Measurements from ENCODE around the gene EXOSC6. TPM values are rescaled to one million over a fixed set of nuclear protein-coding genes. Genes with fewer than 3 reads are reported as not detected.
"Not testable (repeated sequence)": the region's sequence is repeated elsewhere in the genome, so short reads cannot be mapped to it uniquely, and the experiment has no call there.

EXOSC6 gene
- 28.0 and 28.7 TPM in 2 replicates for total RNA-seq

GRCh38 chr16:70251629-70252354 lies at the start of gene EXOSC6:
TSS of gene EXOSC6 (minus strand) at chr16:70251940. CDS start at chr16:70251900, 40 bp downstream.
- peak; percentile 70 for DNase-seq (ENCODE audit: low read depth)

DNA sequence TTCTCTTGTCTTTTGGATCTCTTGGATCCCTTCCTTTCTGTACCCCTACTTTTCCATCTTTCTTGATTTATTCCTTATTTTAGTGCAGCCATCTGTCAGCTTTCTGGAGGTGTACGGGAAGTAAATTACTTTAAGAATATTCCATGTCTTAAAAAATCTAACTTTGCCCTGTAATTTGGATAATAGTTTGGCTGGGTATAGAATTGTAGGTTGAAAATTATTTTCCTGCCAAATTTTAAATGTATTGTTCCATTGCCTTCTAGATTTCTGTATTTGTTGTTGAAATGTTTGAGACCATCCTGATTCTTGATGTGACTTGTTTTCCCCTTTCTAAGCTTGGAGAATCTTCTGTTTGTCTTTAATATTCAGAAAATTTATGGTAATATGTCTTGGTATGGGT lies 49.4 kb upstream of the EXOSC6 start:
- no peak for DNase-seq (ENCODE audit: low read depth)

DNA sequence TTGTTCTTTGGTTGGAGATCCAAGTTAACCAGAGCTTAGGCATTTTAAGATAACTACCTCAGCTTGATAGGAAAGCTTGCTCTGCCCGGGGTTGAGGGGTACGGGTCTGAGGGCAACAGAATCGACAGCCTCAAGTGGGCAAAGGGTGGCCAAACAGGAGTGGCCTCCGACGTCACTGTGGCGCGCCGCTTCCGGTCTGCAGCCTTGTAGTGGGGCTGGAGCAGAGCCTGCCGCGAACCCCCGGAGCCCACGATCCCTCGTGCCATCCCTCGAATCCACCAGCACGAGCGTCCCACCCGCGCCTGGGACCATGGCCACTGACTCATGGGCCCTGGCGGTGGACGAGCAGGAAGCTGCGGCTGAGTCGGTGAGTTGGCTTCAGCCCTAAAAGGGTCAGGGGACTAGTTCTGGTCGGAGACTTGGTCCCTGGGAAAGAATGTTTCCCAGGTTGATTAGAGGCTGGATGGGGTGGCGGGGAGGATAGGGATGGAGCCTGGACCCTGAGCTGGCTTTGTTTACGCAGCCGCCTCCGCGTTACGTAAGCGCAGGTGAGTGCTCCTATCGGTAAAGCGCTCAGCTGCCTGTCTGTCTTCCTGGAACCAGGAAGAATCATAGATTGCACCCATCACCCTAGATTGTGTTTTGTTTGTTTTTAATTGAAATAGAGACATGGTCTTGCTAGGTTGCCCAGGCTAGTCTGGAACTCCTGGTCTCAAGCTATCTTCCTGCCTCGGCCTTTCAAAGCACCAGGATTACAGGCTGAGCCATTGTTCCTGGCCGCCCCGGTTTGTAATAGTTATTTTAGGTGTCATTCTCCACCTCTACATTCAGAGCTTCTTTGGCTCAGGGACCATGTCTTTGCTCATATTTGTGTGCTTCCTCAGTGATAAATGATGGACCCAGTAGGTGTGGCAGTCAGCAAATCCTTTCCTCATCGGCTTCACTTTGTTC lies 47.5 kb upstream of the EXOSC6 start, which contains the start of gene DDX19B:
Gene DDX19B, plus strand, starts transcription at position 199 of the 951 bp plus-strand sequence. Its CDS starts 112 bp downstream, at position 311.
- DNase-seq (ENCODE audit: low read depth): peak; percentile 49

DNA sequence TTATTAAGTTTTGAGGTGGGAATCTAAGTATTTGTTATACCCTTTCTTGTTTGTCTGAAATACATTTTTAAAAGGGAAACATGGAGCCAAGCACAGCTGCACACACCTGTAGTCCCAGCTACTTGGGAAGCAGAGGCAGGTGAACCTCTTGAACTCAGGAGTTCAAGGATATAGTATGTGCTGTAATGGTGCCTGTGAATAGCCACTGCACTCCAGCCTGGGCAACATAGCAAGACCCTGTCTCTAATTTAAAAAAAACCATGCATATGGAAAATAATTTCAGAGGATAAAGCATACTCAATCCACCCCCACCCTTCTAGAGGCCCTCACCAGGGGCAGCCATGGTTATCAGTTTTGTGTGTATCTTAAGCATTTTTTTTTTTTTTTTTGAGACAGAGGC lies 43.9 kb upstream of the EXOSC6 start:
- no peak for DNase-seq (ENCODE audit: low read depth)

GRCh38 chr16:70294385-70295025 lies 42.8 kb upstream of the EXOSC6 start:
- DNase-seq (ENCODE audit: low read depth): no peak

- DNase-seq (ENCODE audit: low read depth): not testable (repeated sequence)
These were observed 40.4 kb upstream of the EXOSC6 start for GRCh38 chr16:70292148-70292547.

GRCh38 chr16:70290949-70291519 lies 39.3 kb upstream of the EXOSC6 start:
- DNase-seq (ENCODE audit: low read depth): no peak

- DNase-seq (ENCODE audit: low read depth): peak; percentile 98
These were observed 37.7 kb upstream of the EXOSC6 start, which contains the start of gene AARS1 for GRCh38 chr16:70289229-70290094. TSS of gene AARS1 (minus strand) at chr16:70289506. CDS start at chr16:70282763, 6,743 bp downstream.

GRCh38 chr16:70287304-70287971 lies 35.7 kb upstream of the EXOSC6 start:
- peak; percentile 21 for DNase-seq (ENCODE audit: low read depth)

GRCh38 chr16:70276392-70276791 lies 24.7 kb upstream of the EXOSC6 start:
- DNase-seq (ENCODE audit: low read depth): no peak

DNA sequence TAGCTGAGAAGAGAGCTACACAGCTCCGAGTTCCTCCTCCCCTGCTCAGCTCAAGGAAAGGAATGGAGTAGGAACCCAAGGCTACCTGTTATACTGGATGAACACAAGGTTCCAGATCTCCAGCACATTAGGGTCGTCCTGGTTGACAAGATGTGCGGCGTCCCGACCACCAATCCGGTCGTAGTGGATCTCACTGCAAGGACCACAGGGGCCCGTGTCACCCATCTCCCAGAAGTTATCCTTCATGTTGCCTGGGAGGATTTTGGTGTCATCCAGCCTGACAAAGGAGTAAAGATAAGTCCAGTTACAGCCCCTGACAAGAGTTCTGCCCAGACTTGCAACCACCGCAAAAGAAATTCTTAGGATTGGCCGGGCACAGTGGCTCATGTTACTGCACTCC lies 20.0 kb upstream of the EXOSC6 start:
- no peak for DNase-seq (ENCODE audit: low read depth)

DNA sequence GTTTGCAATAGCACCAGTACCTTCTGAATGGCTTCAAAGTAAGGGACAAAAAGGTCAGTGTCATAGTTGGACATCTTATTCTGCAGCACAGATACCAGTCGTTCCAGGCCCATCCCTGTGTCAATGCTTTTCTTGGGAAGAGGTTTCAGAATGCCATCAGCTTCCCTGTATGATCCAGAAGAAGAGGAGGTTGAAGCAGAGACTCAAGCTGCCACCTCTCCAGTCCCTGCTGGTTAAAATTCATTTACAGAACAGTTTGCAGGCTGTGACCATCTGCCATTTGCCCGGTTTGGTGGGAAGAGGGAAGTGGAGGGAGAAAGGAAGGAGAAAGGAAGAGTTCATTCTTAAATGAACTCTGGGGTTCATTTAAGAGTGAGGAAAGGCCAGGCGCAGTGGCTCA lies 18.4 kb upstream of the EXOSC6 start:
- no peak for DNase-seq (ENCODE audit: low read depth)

DNA sequence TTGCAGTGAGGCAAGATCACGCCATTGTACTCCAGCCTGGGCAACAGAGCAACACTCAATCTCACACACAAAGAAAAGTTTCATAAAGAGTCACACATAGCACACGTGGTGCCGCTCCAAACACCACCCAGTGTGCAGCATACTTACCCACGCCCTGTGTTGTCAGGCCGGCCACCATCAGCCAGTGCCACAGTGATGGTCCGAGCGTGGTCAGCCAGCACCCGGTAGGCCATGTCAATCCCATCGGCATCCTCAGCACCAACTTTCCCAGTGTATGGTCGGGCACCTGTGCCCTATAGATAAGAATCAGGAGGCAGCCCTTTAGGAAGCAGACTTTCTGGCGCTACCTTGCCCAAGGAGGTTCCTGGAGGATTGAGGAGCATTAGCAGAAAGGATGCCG lies 17.7 kb upstream of the EXOSC6 start:
- no peak for DNase-seq (ENCODE audit: low read depth)

DNA sequence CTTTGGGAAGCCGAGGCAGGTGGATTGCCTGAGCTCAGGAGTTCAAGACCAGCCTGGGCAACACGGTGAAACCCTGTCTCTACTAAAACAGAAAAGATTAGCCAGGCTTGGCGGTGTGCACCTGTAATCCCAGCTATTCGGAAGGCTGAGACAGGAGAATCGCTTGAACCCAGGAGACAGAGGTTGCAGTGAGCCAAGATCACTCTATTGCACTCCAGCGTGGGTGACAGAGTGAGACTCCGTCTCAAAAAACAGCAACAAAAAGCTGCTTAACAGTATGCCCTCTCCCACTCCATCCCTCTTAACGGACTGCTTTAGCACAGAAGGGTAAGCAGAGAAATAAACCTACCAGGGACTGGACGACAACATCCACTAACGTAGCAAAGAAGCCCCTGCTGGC lies 16.2 kb upstream of the EXOSC6 start:
- not testable (repeated sequence) for DNase-seq (ENCODE audit: low read depth)

DNA sequence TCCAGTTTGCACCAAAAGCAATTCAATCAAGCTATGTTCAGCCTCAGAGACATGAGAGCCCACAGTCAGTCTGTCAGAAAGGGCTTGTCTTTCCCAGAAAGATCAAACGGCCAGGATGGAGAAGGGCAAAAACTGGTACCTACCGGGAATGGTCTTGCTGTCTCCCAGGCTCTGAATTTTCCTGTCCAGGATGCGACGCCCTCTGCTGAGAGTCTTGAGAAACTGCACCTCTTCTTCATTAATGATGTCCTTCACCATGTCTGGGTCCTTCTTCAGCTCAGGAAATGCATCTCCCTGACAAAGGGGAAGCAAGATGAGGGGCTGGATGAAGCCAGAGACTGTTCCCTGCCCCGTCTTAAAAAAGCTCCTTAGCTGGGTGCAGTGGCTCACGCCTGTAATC lies 15.8 kb upstream of the EXOSC6 start:
- peak; percentile 47 for DNase-seq (ENCODE audit: low read depth)

GRCh38 chr16:70259903-70260302 lies 8.2 kb upstream of the EXOSC6 start:
- not testable (repeated sequence) for DNase-seq (ENCODE audit: low read depth)

- DNase-seq (ENCODE audit: low read depth): no peak
These were observed 7.2 kb upstream of the EXOSC6 start for GRCh38 chr16:70258946-70259345.

- DNase-seq (ENCODE audit: low read depth): no peak
These were observed 6.3 kb upstream of the EXOSC6 start for GRCh38 chr16:70258065-70258464.

- no peak for DNase-seq (ENCODE audit: low read depth)
These were observed 5.7 kb upstream of the EXOSC6 start for GRCh38 chr16:70257391-70257790.

GRCh38 chr16:70255574-70255973 lies 3.8 kb upstream of the EXOSC6 start:
- DNase-seq (ENCODE audit: low read depth): no peak
